Smooth muscle cell (in vitro differentiated cells): Measurements from ENCODE around the gene FERMT2. TPM values are rescaled to one million over a fixed set of nuclear protein-coding genes. Genes with fewer than 3 reads are reported as not detected.

ENCODE experiments used
- DNase-seq: peaks from one replicate; lab custom pipeline; 2025; ENCODE audit not compliant: unreplicated experiment; lab: John Stamatoyannopoulos, UW
- H2AFZ ChIP-seq: fragments of 200-600 bp; sonication (generic); 2 replicates; pipeline ENCODE4 v1.6.0; 2016; ENCODE audit warnings: antibody characterized with exemption, low read depth, mild to moderate bottlenecking
- H3F3A ChIP-seq: fragments of 200-600 bp; sonication (generic); 2 replicates; pipeline ENCODE4 v1.6.0; 2017; ENCODE audit warnings: antibody characterized with exemption, low read depth
- H3K27ac ChIP-seq: fragments of 200-600 bp; sonication (generic); 2 replicates; pipeline ENCODE4 v1.5.1; 2016; ENCODE audit warnings: low read depth, mild to moderate bottlenecking
- H3K27me3 ChIP-seq: fragments of 200-600 bp; sonication (generic); 2 replicates; pipeline ENCODE4 v1.6.1; 2016; ENCODE audit warnings: low read depth, mild to moderate bottlenecking
- H3K36me3 ChIP-seq: fragments of 200-600 bp; sonication (generic); 2 replicates; pipeline ENCODE4 v1.5.1; 2016; ENCODE audit warnings: low read depth
- H3K4me1 ChIP-seq: fragments of 200-600 bp; sonication (generic); 2 replicates; pipeline ENCODE4 v1.5.1; 2016; ENCODE audit warnings: low read depth
- H3K4me2 ChIP-seq: fragments of 200-600 bp; sonication (generic); 2 replicates; pipeline ENCODE4 v1.6.0; 2016; ENCODE audit warnings: mild to moderate bottlenecking
- H3K4me3 ChIP-seq: fragments of 200-600 bp; sonication (generic); 2 replicates; pipeline ENCODE4 v1.5.1; 2016; ENCODE audit warnings: mild to moderate bottlenecking
- H3K79me2 ChIP-seq: fragments of 200-600 bp; sonication (generic); 2 replicates; pipeline ENCODE4 v1.6.0; 2016; ENCODE audit warnings: low read depth, mild to moderate bottlenecking
- H3K9ac ChIP-seq: fragments of 200-600 bp; sonication (generic); 2 replicates; pipeline ENCODE4 v1.6.0; 2016; ENCODE audit warnings: low read depth
- H3K9me3 ChIP-seq: fragments of 200-600 bp; sonication (generic); replicated peaks from 2 replicates; pipeline ENCODE4 v1.5.1; 2016; ENCODE audit warnings: low read depth
- H4K20me1 ChIP-seq: fragments of 200-600 bp; sonication (generic); 2 replicates; pipeline ENCODE4 v1.6.0; 2016; ENCODE audit warnings: low read depth
- CTCF ChIP-seq: fragments of 200-600 bp; sonication (generic); IDR thresholded peaks from 2 replicates; pipeline ENCODE4 v1.5.1; 2017; ENCODE audit warnings: borderline replicate concordance, mild to moderate bottlenecking, antibody characterized with exemption; ENCODE audit not compliant: insufficient read depth, poor library complexity, severe bottlenecking
- WGBS: methylation state at CpG from one replicate; pipeline ENCODE4 v1.1.7; 2016; ENCODE audit warnings: low lambda C conversion rate; 5-methylcytosine and 5-hydroxymethylcytosine counted together
- polyA plus RNA-seq: library from polyadenylated mRNA; unstranded; fragments of >200 nt; fragmentation: Nextera tagmentation; extraction: Ambion mirVana; gene quantifications from 2 replicates; pipeline ENCODE4 v1.2.1, GENCODE V29; 2016
- total RNA-seq: library from RNA; depleted of rRNA; stranded (reverse); fragments of >200 nt; gene quantifications from 2 replicates; pipeline ENCODE4 v1.2.3, GENCODE V29; 2014

Gene FERMT2
- total and polyA plus RNA-seq, 2 experiments from 2014 or later: 112 to 271 TPM

DNA sequence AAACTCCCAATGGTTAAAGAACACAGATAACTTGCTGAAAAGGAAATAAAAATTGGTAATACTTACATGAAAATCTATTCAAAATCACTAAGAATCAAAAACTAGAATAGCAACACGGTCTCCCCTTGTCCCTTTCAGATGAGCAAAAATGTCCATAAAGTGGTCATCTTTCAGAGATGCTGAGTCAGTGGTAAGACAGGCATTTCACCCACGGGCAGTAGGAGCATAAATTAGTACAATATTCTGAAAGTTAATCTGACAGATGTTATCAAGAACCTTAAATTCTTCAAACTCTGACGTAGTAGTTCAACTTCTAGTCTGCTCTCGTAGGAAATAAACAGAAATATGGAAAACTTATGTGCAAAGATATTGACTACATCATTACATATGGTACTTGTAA lies 126.4 kb downstream of the FERMT2 start:
- no peaks in the 10 kb centered on the region for H3K27me3 ChIP-seq
- H3K79me2 ChIP-seq: no peaks in the 10 kb centered on the region
- TF ChIP-seq CTCF: no peak
- H4K20me1 ChIP-seq: no peaks in the 10 kb centered on the region
- no peak overlapping the region for H3K4me2 ChIP-seq
- no peaks in the 10 kb centered on the region for H3K9me3 ChIP-seq
- no peaks in the 10 kb centered on the region for H3K36me3 ChIP-seq
- no peaks in the 10 kb centered on the region for H3F3A ChIP-seq
- no peak overlapping the region for H3K9ac ChIP-seq
- DNase-seq: no peak
- WGBS: 42% methylated on average over 4 of the region's 4 CpGs
- peaks cover 9% of the 10 kb centered on the region for H3K4me1 ChIP-seq
- no peak overlapping the region for H3K27ac ChIP-seq
- no peak overlapping the region for H2AFZ ChIP-seq
- H3K4me3 ChIP-seq: no peak overlapping the region

GRCh38 chr14:52821805-52822250 lies 129.0 kb downstream of the FERMT2 start:
- Histone ChIP-seq H3K9ac (no peak overlapping the region), H3K27me3 (no peaks in the 10 kb centered on the region), H4K20me1 (no peaks in the 10 kb centered on the region), H3K9me3 (no peaks in the 10 kb centered on the region), H3K36me3 (no peaks in the 10 kb centered on the region), H3K4me3 (no peak overlapping the region), H3K79me2 (no peaks in the 10 kb centered on the region), H3K4me2 (no peak overlapping the region), H2AFZ (no peak overlapping the region), H3K27ac (no peak overlapping the region), H3K4me1 (no peaks in the 10 kb centered on the region), H3F3A (no peaks in the 10 kb centered on the region)
- DNase-seq: no peak
- no peak for TF ChIP-seq CTCF
- 90% methylated on average over 7 of the region's 7 CpGs for WGBS

GRCh38 chr14:52808101-52808500 lies 142.7 kb downstream of the FERMT2 start:
- Histone ChIP-seq H3K27ac (no peak overlapping the region), H3K9me3 (no peaks in the 10 kb centered on the region), H3K4me1 (no peaks in the 10 kb centered on the region), H3K27me3 (no peaks in the 10 kb centered on the region), H3F3A (no peaks in the 10 kb centered on the region), H3K4me3 (no peak overlapping the region), H3K4me2 (no peak overlapping the region), H3K79me2 (no peaks in the 10 kb centered on the region), H4K20me1 (no peaks in the 10 kb centered on the region), H3K36me3 (no peaks in the 10 kb centered on the region), H2AFZ (no peak overlapping the region), H3K9ac (no peak overlapping the region)
- no peak for TF ChIP-seq CTCF
- WGBS: 95% methylated on average over 1 of the region's 1 CpG
- DNase-seq: no peak

Other genes with a start within 250 kb of the FERMT2 start
- gene PSMC6, start 243.8 kb downstream of the FERMT2 start, total RNA-seq: 138 and 169 TPM in 2 replicates
- 90.9 and 91.9 TPM in 2 replicates for gene PSMC6, start 243.8 kb downstream of the FERMT2 start, polyA plus RNA-seq
- gene STYX, start 220.9 kb downstream of the FERMT2 start, total RNA-seq: 17.9 and 20.3 TPM in 2 replicates
- 8.5 TPM in 2 replicates for gene STYX, start 220.9 kb downstream of the FERMT2 start, polyA plus RNA-seq
- gene GNPNAT1, start 159.4 kb downstream of the FERMT2 start, total RNA-seq: 22.9 and 23.5 TPM in 2 replicates
- gene GNPNAT1, start 159.4 kb downstream of the FERMT2 start, polyA plus RNA-seq: 10.7 and 18.3 TPM in 2 replicates
- 7.8 and 12.2 TPM in 2 replicates for gene DDHD1, start 202.3 kb upstream of the FERMT2 start, total RNA-seq
- 3.1 and 4.0 TPM in 2 replicates for gene DDHD1, start 202.3 kb upstream of the FERMT2 start, polyA plus RNA-seq